HG03469 (cell line): ENCODE data around the gene TEKT4.
"Not testable (repeated sequence)": the region's sequence is repeated elsewhere in the genome, so short reads cannot be mapped to it uniquely, and the experiment has no call there.

Source experiments
- ATAC-seq: cut with Tn5 transposase; IDR thresholded peaks from one replicate; pipeline ENCODE4 v1.9.1; 2021; ENCODE audit warnings: mild to moderate bottlenecking, moderate library complexity, moderate number of reproducible peaks; ENCODE audit not compliant: unreplicated experiment

TEKT4 gene

GRCh38 chr2:94871226-94872087, at the start of gene TEKT4:
Gene TEKT4 (plus strand): TSS chr2:94871430. CDS start chr2:94871580, 150 bp downstream.
- no peak for ATAC-seq

GRCh38 chr2:94839224-94839623, 32.0 kb upstream of the TEKT4 start:
- ATAC-seq: not testable (repeated sequence)

- ATAC-seq: not testable (repeated sequence)
Observed at GRCh38 chr2:94856856-94857255, 14.4 kb upstream of the TEKT4 start.

GRCh38 chr2:94857367-94858162, 13.7 kb upstream of the TEKT4 start:
- ATAC-seq: not testable (repeated sequence)

- not testable (repeated sequence) for ATAC-seq
Observed at GRCh38 chr2:94858163-94858888, 12.9 kb upstream of the TEKT4 start.

- ATAC-seq: no peak
Observed at GRCh38 chr2:94861308-94862152, 9.7 kb upstream of the TEKT4 start.

GRCh38 chr2:94862903-94863302, 8.3 kb upstream of the TEKT4 start:
- ATAC-seq: not testable (repeated sequence)

GRCh38 chr2:94869131-94869530, 2.1 kb upstream of the TEKT4 start:
- no peak for ATAC-seq

GRCh38 chr2:94869552-94870439, 1.4 kb upstream of the TEKT4 start:
- no peak for ATAC-seq

- no peak for ATAC-seq
Observed at GRCh38 chr2:94870440-94871225, 597 bp upstream of the TEKT4 start.

GRCh38 chr2:94872088-94872618, 923 bp downstream of the TEKT4 start:
- no peak for ATAC-seq

GRCh38 chr2:94872676-94873361, 1.6 kb downstream of the TEKT4 start:
- no peak for ATAC-seq

GRCh38 chr2:94873362-94874276, 2.4 kb downstream of the TEKT4 start:
- ATAC-seq: no peak

GRCh38 chr2:94874277-94874997, 3.2 kb downstream of the TEKT4 start:
- ATAC-seq: peak; percentile 95

- ATAC-seq: no peak
Observed at GRCh38 chr2:94875064-94875819, 4.0 kb downstream of the TEKT4 start.
